Astrocyte (in vitro differentiated cells and primary cell): Measurements from ENCODE around the gene C17orf100. TPM values are rescaled to one million over a fixed set of nuclear protein-coding genes. Genes with fewer than 3 reads are reported as not detected.

Source experiments
- DNase-seq: peaks from one replicate; pipeline ENCODE4 v3.0.0-alpha.2; 2010; ENCODE audit warnings: low read depth
- FAIRE-seq: peaks from 2 replicates; lab custom pipeline; 2011; peaks lifted over from hg19 to GRCh38; lab: Jason Lieb, UNC
- H2AFZ ChIP-seq: 2 replicates; pipeline ENCODE4 v1.6.0; 2012; ENCODE audit warnings: low read depth, low read length, inconsistent platforms
- H3K27ac ChIP-seq: 2 replicates; pipeline ENCODE4 v1.5.1; 2011; ENCODE audit warnings: low read depth, low read length, inconsistent platforms
- H3K27me3 ChIP-seq: 2 replicates; pipeline ENCODE4 v1.6.0; 2011; ENCODE audit warnings: low read length, inconsistent platforms; ENCODE audit not compliant: insufficient read depth
- H3K36me3 ChIP-seq: 2 replicates; pipeline ENCODE4 v1.5.1; 2011; ENCODE audit warnings: low read length, inconsistent platforms; ENCODE audit not compliant: insufficient read depth
- H3K4me1 ChIP-seq: 2 replicates; pipeline ENCODE4 v1.5.1; 2011; ENCODE audit warnings: low read length, inconsistent platforms; ENCODE audit not compliant: insufficient read depth
- H3K4me2 ChIP-seq: 2 replicates; pipeline ENCODE4 v1.6.0; 2012; ENCODE audit warnings: low read length, inconsistent platforms
- H3K4me3 ChIP-seq: 2 replicates; pipeline ENCODE4 v1.5.1; 2011; ENCODE audit warnings: low read depth, mild to moderate bottlenecking, low read length, inconsistent platforms; ENCODE audit not compliant: insufficient read depth
- H3K79me2 ChIP-seq: 2 replicates; pipeline ENCODE4 v1.6.0; 2012; ENCODE audit warnings: mild to moderate bottlenecking, low read length, inconsistent platforms; ENCODE audit not compliant: insufficient read depth
- H3K9ac ChIP-seq: 2 replicates; pipeline ENCODE4 v1.6.0; 2012; ENCODE audit warnings: mild to moderate bottlenecking, low read length, inconsistent platforms
- H3K9me3 ChIP-seq: 2 replicates; pipeline ENCODE4 v1.5.1; 2012; ENCODE audit warnings: low read depth, mild to moderate bottlenecking, low read length, inconsistent platforms; ENCODE audit not compliant: insufficient read depth
- H4K20me1 ChIP-seq: 2 replicates; pipeline ENCODE4 v1.6.0; 2012; ENCODE audit warnings: low read length, inconsistent platforms; ENCODE audit not compliant: insufficient read depth
- H3K27ac Mint-ChIP-seq: one replicate; pipeline ENCODE4 v1.8.0; 2021; ENCODE audit warnings: mild to moderate bottlenecking, mixed read lengths; ENCODE audit not compliant: unreplicated experiment
- H3K27me3 Mint-ChIP-seq: one replicate; pipeline ENCODE4 v1.8.0; 2021; ENCODE audit warnings: low read depth, mixed read lengths; ENCODE audit not compliant: unreplicated experiment
- H3K36me3 Mint-ChIP-seq: one replicate; pipeline ENCODE4 v1.8.0; 2021; ENCODE audit warnings: low read depth, mixed read lengths; ENCODE audit not compliant: unreplicated experiment
- H3K4me1 Mint-ChIP-seq: one replicate; pipeline ENCODE4 v1.8.0; 2021; ENCODE audit warnings: low read depth, mixed read lengths; ENCODE audit not compliant: unreplicated experiment
- H3K4me3 Mint-ChIP-seq: one replicate; pipeline ENCODE4 v1.8.0; 2021; ENCODE audit warnings: mild to moderate bottlenecking, moderate library complexity, mixed read lengths; ENCODE audit not compliant: unreplicated experiment
- H3K9me3 Mint-ChIP-seq: one replicate; pipeline ENCODE4 v1.8.0; 2021; ENCODE audit warnings: mild to moderate bottlenecking, mixed read lengths; ENCODE audit not compliant: unreplicated experiment
- CTCF ChIP-seq: IDR thresholded peaks from 2 replicates; pipeline ENCODE4 v1.5.1; 2011; ENCODE audit warnings: low read depth, mild to moderate bottlenecking, inconsistent platforms, low read length, moderate library complexity; ENCODE audit not compliant: insufficient read depth
- EZH2 ChIP-seq: IDR thresholded peaks from 2 replicates; pipeline ENCODE4 v1.6.1; 2012; ENCODE audit warnings: mild to moderate bottlenecking, low read length, inconsistent platforms; ENCODE audit not compliant: insufficient read depth
- total RNA-seq: library from RNA; stranded (reverse); gene quantifications from 2 replicates; pipeline ENCODE4 v1.2.1, GENCODE V29; 2021

Gene C17orf100
- total RNA-seq, 1 donor from 2014 or later: 3.1 TPM

- no peak overlapping the region for H2AFZ ChIP-seq
- H3K9me3 ChIP-seq: no peaks in the 10 kb centered on the region
- H3K36me3 ChIP-seq: no peaks in the 10 kb centered on the region
- H3K4me2 ChIP-seq: no peak overlapping the region
- peaks cover 30% of the 10 kb centered on the region for H3K27me3 Mint-ChIP-seq
- TF ChIP-seq EZH2 (no peak), CTCF (no peak)
- no peak for DNase-seq
- no peak overlapping the region for H3K9ac ChIP-seq
- peaks cover 18% of the 10 kb centered on the region for H3K27me3 ChIP-seq
- peaks cover 16% of the 10 kb centered on the region for H3K4me1 Mint-ChIP-seq
- H3K27ac ChIP-seq: no peak overlapping the region
- no peak overlapping the region for H3K27ac Mint-ChIP-seq
- FAIRE-seq: no peak
- H3K4me3 ChIP-seq: no peak overlapping the region
- H3K4me3 Mint-ChIP-seq: no peak overlapping the region
- H3K36me3 Mint-ChIP-seq: peaks cover 2% of the 10 kb centered on the region
- H3K4me1 ChIP-seq: no peaks in the 10 kb centered on the region
- H3K9me3 Mint-ChIP-seq: no peaks in the 10 kb centered on the region
- H3K79me2 ChIP-seq: no peaks in the 10 kb centered on the region
- H4K20me1 ChIP-seq: no peaks in the 10 kb centered on the region
These were observed 23.0 kb downstream of the C17orf100 start for GRCh38 chr17:6674586-6674985.

GRCh38 chr17:6675201-6675825 lies 23.8 kb downstream of the C17orf100 start:
- H3K27me3 Mint-ChIP-seq: peaks cover 30% of the 10 kb centered on the region
- H3K4me1 Mint-ChIP-seq: peaks cover 18% of the 10 kb centered on the region
- Histone ChIP-seq H3K27me3 (peaks cover 16% of the 10 kb centered on the region), H3K79me2 (no peaks in the 10 kb centered on the region), H3K9ac (no peak overlapping the region), H3K4me3 (no peak overlapping the region), H3K36me3 (no peaks in the 10 kb centered on the region), H2AFZ (no peak overlapping the region), H3K4me2 (no peak overlapping the region), H3K27ac (no peak overlapping the region), H3K9me3 (no peaks in the 10 kb centered on the region), H3K4me1 (no peaks in the 10 kb centered on the region), H4K20me1 (no peaks in the 10 kb centered on the region)
- no peak for TF ChIP-seq EZH2
- no peak overlapping the region for H3K27ac Mint-ChIP-seq
- H3K9me3 Mint-ChIP-seq: no peaks in the 10 kb centered on the region
- no peak for DNase-seq
- no peak for FAIRE-seq
- peaks cover 2% of the 10 kb centered on the region for H3K36me3 Mint-ChIP-seq
- no peak overlapping the region for H3K4me3 Mint-ChIP-seq

- H3K4me3 Mint-ChIP-seq: no peak overlapping the region
- peaks cover 15% of the 10 kb centered on the region for H3K27me3 ChIP-seq
- DNase-seq (no peak), FAIRE-seq (no peak)
- no peaks in the 10 kb centered on the region for H3K79me2 ChIP-seq
- H3K4me3 ChIP-seq: no peak overlapping the region
- H3K9ac ChIP-seq: no peak overlapping the region
- no peak overlapping the region for H3K27ac Mint-ChIP-seq
- H4K20me1 ChIP-seq: no peaks in the 10 kb centered on the region
- no peaks in the 10 kb centered on the region for H3K36me3 ChIP-seq
- H3K4me1 ChIP-seq: no peaks in the 10 kb centered on the region
- peaks cover 3% of the 10 kb centered on the region for H3K9me3 Mint-ChIP-seq
- peaks cover 28% of the 10 kb centered on the region for H3K27me3 Mint-ChIP-seq
- H2AFZ ChIP-seq: no peak overlapping the region
- H3K36me3 Mint-ChIP-seq: peaks cover 2% of the 10 kb centered on the region
- H3K27ac ChIP-seq: no peak overlapping the region
- no peak overlapping the region for H3K4me2 ChIP-seq
- H3K9me3 ChIP-seq: no peaks in the 10 kb centered on the region
- no peak for TF ChIP-seq EZH2
- TF ChIP-seq CTCF: no peak
- peaks cover 23% of the 10 kb centered on the region for H3K4me1 Mint-ChIP-seq
These were observed 25.2 kb downstream of the C17orf100 start for GRCh38 chr17:6676802-6677157.
